GM12874 (cell line): ENCODE data around the gene PDCD7.

ENCODE experiments used
- TF ChIP-seq, protein P1 (sequence below): IDR thresholded peaks from 2 replicates; pipeline ENCODE4 v1.5.1; 2011; ENCODE audit warnings: low read depth, mild to moderate bottlenecking, control low read depth, low read length, moderate library complexity; ENCODE audit not compliant: insufficient read depth

The PDCD7 gene, protein sequence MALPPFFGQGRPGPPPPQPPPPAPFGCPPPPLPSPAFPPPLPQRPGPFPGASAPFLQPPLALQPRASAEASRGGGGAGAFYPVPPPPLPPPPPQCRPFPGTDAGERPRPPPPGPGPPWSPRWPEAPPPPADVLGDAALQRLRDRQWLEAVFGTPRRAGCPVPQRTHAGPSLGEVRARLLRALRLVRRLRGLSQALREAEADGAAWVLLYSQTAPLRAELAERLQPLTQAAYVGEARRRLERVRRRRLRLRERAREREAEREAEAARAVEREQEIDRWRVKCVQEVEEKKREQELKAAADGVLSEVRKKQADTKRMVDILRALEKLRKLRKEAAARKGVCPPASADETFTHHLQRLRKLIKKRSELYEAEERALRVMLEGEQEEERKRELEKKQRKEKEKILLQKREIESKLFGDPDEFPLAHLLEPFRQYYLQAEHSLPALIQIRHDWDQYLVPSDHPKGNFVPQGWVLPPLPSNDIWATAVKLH

DNA sequence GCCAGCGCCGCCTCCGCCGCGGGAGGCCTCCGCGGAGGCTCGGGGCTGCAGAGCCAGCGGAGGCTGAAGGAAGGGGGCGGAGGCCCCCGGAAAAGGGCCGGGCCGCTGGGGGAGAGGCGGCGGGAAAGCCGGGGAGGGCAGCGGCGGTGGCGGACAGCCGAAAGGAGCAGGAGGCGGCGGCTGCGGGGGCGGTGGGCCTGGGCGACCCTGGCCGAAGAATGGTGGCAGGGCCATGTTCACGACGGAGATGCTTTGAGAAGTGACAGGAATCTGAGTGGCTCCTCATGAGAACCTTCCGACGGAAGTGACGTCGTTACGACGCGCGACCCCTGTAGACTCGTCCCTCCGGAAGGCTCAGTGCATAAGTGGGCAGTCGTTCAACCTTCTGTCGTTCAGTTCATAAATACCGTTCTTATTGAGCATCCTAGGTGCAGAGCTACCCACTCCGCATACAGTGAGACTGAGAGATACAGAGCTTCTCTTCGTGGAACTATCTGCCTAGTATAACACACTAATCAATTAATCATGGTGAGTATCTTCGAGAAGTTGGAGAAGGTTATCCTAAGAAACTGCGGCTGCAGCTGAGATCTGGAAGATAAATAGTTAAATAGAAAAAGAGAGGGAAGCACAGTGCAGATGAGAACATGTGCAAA lies at the start of gene PDCD7:
PDCD7 (minus strand) TSS at position 261 of the 653 bp plus-strand sequence; CDS start at position 234, 27 bp downstream.
- TF ChIP-seq, protein P1, sequence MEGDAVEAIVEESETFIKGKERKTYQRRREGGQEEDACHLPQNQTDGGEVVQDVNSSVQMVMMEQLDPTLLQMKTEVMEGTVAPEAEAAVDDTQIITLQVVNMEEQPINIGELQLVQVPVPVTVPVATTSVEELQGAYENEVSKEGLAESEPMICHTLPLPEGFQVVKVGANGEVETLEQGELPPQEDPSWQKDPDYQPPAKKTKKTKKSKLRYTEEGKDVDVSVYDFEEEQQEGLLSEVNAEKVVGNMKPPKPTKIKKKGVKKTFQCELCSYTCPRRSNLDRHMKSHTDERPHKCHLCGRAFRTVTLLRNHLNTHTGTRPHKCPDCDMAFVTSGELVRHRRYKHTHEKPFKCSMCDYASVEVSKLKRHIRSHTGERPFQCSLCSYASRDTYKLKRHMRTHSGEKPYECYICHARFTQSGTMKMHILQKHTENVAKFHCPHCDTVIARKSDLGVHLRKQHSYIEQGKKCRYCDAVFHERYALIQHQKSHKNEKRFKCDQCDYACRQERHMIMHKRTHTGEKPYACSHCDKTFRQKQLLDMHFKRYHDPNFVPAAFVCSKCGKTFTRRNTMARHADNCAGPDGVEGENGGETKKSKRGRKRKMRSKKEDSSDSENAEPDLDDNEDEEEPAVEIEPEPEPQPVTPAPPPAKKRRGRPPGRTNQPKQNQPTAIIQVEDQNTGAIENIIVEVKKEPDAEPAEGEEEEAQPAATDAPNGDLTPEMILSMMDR, result no peak

DNA sequence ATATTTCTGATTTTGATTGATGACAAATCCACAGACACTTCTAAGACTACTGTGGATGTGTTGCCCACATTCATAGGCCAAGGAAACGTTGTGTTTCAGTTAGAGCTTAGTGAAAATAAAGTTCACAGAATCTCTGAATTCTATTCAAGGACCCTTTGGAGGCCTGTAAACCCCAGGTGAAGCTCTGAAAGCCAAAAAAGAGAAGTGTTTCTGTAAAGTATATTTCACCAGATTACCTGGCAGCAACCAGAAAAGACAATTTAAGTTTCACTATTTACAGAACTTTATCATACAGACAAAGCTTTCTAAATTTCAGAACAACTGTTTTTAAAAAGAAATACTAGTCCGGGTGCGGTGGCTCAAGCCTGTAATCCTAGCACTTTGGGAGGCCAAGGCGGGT lies 48.9 kb upstream of the PDCD7 start:
- TF ChIP-seq, protein P1, result no peak

DNA sequence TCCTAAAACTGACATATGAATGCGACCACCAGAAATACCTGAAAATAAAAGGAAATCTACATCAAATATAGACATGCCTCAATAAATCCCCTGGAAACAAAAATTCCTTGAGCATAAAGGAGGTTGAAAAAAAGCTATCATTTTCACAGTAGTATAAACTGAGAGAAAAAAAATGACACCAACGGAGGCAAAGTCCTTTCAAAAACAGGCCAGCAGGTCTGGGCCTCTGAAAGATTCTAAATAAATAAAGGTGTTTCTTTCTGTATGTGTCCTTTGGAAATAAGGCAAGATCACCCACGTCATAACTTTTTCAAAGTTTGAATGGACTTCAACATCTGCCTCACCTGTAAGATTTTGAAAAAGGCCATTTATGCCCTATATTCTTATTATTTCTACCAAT lies 46.6 kb upstream of the PDCD7 start:
- TF ChIP-seq, protein P1, result no peak

DNA sequence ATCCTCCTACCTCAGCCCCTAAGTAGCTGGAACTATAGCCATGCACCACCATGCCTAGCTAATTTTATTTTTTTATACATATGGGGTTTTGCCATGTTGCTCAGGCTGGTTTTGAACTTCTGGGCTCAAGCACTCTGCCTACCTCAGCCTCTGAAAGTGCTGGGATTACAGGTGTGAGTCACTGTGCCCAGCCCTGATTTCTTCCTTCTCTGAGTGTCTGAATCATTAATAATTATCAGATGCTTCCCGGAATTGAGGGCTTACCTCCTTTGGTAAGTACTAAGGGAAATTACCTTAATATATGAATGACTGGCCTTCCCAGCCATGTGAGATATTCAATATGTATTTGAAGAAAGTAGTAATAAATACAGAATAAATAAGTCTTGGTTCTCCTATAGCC lies 44.3 kb upstream of the PDCD7 start:
- TF ChIP-seq, protein P1, result no peak

DNA sequence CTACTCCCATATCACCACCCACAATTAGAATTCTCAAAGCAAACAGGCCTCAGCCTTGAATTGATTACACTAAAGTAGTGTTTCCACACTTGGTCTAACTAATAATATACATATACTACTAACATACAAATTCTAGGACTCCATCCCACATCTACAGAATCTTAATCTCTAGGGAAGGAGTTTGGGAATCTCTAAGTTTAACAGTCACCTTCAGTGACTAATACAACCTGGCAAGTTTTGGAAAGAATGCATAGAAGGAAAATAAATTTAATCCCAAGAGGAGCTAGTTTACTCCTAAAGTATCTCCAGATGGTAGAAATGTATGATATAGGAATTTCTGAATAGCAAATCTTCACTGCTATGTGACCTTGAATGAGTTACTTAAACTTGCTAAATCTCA lies 42.4 kb upstream of the PDCD7 start:
- TF ChIP-seq, protein P1, result no peak

DNA sequence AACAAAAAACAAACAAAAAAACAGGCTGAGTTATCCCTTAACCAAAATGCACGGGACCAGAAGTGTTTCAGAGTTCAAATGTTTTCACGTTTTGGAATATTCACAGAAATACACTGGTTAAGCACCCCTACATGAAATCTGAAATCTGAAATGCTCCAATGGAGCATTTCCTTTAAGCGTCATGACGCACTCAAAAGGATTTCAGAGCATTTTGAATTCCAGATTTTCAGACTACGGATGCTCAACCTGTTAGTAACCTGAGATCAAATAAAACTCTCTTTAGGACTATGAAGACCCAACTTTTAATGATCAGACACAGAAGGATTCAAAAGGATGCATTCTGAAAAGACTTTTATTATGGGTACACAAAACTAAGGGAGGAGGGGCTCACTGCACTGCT lies 41.9 kb upstream of the PDCD7 start:
- TF ChIP-seq, protein P1, result no peak

DNA sequence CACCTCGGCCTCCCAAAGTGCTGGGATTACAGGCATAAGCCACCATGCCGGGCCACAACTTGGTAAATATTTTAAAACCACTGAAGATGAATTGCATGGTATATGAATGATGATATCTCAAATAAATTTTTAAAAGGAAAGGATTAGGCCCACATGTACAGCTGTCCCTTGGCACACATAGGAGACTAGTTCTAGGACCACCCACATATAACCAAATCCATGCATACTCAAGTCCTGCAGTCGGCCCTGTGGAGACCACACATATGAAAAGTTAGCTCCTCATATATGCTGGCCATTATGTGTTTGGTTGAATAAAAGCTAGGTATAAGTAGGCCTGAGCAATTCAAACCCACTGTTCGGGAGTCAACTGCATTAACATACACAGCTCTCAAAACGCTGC lies 40.9 kb upstream of the PDCD7 start:
- TF ChIP-seq, protein P1, result no peak
